ENCODE results near the gene MPPED1.

Gene MPPED1

DNA sequence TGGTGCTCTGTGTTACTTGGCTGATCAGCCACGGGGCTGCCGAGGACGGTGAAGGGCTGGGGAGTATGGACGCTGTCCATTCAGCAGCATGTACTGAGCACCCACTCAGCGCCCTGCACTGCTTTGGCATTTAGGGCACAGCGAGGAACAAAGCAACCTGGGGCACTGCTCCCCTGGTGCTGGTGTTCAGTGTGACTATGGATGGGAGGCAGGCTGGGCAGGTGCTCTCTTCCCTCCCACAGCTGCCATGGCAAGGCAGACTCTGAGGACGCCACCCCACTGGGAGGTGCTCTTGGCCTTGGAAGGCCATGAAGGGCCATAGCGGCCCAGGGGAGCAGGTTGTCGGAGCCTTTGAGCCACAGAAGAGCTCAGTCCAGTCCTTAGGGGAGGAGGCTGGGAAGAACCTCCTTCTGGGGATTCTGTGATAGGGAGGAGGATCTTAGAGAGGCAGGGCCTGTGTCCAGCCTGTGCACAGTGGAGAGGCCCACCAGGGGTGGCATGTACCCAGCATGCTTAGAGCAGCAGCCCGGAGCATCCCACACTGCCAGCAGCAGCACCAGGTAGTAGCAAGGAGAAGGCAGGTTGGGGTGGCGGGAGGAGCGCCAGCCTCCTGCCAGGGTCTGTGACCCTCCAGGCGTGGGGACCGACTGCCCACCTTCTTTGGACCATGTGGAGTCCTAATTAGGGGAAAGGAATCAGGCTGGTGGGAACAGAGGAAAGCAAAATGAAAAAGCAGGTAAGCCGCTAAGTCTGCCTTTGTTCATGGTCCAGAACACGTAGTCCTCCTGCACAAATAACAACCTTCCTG, 141.8 kb downstream of the MPPED1 start:
- Histone ChIP-seq H3K9me3 (ENCODE audit: insufficient read depth, low read depth, low read length) (peaks cover 6% of the 10 kb centered on the region; the same call in 1 of the 2 replicates), H3K36me3 (ENCODE audit: insufficient read depth, low read depth, low read length) (no peaks in the 10 kb centered on the region), H3K27me3 (ENCODE audit: insufficient read depth, low read length) (no peaks in the 10 kb centered on the region), H3K27ac (ENCODE audit: low read length) (no peak overlapping the region), H3K9ac (ENCODE audit: low read depth, low read length) (no peak overlapping the region), H3K4me1 (ENCODE audit: insufficient read depth, low read length) (no peaks in the 10 kb centered on the region; the same call in 1 of the 2 replicates), H3K4me3 (ENCODE audit: low read length) (no peak overlapping the region)

GRCh38 chr22:43554259-43554636, 142.4 kb downstream of the MPPED1 start:
- no peak overlapping the region for H3K27ac ChIP-seq (ENCODE audit: low read length)
- no peak overlapping the region for H3K9ac ChIP-seq (ENCODE audit: low read depth, low read length)
- no peak overlapping the region for H3K4me3 ChIP-seq (ENCODE audit: low read length)
- H3K27me3 ChIP-seq (ENCODE audit: insufficient read depth, low read length), result no peaks in the 10 kb centered on the region
- no peaks in the 10 kb centered on the region; the same call in 1 of the 2 replicates for H3K4me1 ChIP-seq (ENCODE audit: insufficient read depth, low read length)
- H3K9me3 ChIP-seq (ENCODE audit: insufficient read depth, low read depth, low read length), result peaks cover 6% of the 10 kb centered on the region; the same call in 1 of the 2 replicates
- H3K36me3 ChIP-seq (ENCODE audit: insufficient read depth, low read depth, low read length), result no peaks in the 10 kb centered on the region

GRCh38 chr22:43554694-43555365, 143.0 kb downstream of the MPPED1 start:
- H3K27me3 ChIP-seq (ENCODE audit: insufficient read depth, low read length), result no peaks in the 10 kb centered on the region

GRCh38 chr22:43555561-43556515, 144.0 kb downstream of the MPPED1 start:
- H3K9ac ChIP-seq (ENCODE audit: low read depth, low read length), result no peak overlapping the region
- H3K4me3 ChIP-seq (ENCODE audit: low read length), result no peak overlapping the region
- H3K36me3 ChIP-seq (ENCODE audit: insufficient read depth, low read depth, low read length), result no peaks in the 10 kb centered on the region
- H3K9me3 ChIP-seq (ENCODE audit: insufficient read depth, low read depth, low read length), result peaks cover 6% of the 10 kb centered on the region; the same call in 1 of the 2 replicates
- H3K4me1 ChIP-seq (ENCODE audit: insufficient read depth, low read length), result no peaks in the 10 kb centered on the region
- H3K27me3 ChIP-seq (ENCODE audit: insufficient read depth, low read length), result no peaks in the 10 kb centered on the region
- H3K27ac ChIP-seq (ENCODE audit: low read length), result no peak overlapping the region

More at GRCh38 chr22:43554694-43555365, 143.0 kb downstream of the MPPED1 start:
- Histone ChIP-seq H3K27ac (ENCODE audit: low read length) (no peak overlapping the region), H3K4me3 (ENCODE audit: low read length) (no peak overlapping the region), H3K4me1 (ENCODE audit: insufficient read depth, low read length) (no peaks in the 10 kb centered on the region; the same call in 1 of the 2 replicates), H3K9ac (ENCODE audit: low read depth, low read length) (no peak overlapping the region), H3K36me3 (ENCODE audit: insufficient read depth, low read depth, low read length) (no peaks in the 10 kb centered on the region), H3K9me3 (ENCODE audit: insufficient read depth, low read depth, low read length) (peaks cover 6% of the 10 kb centered on the region; the same call in 1 of the 2 replicates)

Data from iPS-20b (cell line).